ENCODE results near the gene JMJD4. TPM values are rescaled to one million over a fixed set of nuclear protein-coding genes. Genes with fewer than 3 reads are reported as not detected.

The JMJD4 gene, protein sequence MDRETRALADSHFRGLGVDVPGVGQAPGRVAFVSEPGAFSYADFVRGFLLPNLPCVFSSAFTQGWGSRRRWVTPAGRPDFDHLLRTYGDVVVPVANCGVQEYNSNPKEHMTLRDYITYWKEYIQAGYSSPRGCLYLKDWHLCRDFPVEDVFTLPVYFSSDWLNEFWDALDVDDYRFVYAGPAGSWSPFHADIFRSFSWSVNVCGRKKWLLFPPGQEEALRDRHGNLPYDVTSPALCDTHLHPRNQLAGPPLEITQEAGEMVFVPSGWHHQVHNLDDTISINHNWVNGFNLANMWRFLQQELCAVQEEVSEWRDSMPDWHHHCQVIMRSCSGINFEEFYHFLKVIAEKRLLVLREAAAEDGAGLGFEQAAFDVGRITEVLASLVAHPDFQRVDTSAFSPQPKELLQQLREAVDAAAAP
- polyA plus RNA-seq (ENCODE audit: insufficient read length): 16.0 TPM

- peak; percentile 82 for DNase-seq (ENCODE audit: low read depth)
Measured at GRCh38 chr1:227734856-227735538, at the start of gene JMJD4, which contains the start of gene SNAP47. JMJD4 (minus strand) TSS chr1:227735302; CDS start chr1:227735273, 29 bp downstream. SNAP47 (plus strand) TSS chr1:227735435; CDS start chr1:227747737, 12,302 bp downstream.

DNA sequence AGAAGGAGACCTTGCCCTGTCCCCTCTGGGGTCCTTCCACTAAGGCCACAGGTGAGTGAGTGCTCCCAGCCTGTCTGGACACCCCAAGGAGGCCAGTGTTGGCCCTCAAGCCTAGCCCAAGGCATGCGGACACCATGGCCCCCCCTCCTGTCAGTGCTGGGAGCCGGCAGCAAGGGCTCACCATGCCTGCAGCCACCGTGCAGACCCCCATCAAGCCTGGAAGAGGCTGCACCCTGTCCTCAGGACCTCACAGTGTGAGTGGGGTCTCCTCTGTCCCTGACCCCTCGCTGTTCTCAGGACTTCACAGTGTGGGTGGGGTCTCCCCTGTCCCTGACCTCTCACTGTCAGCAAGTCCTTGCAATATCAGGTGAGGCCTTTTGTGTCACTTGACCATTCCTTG, 47.1 kb upstream of the JMJD4 start:
- no peak for DNase-seq (ENCODE audit: low read depth)

- DNase-seq (ENCODE audit: low read depth): no peak
Measured at GRCh38 chr1:227781314-227781930, 46.3 kb upstream of the JMJD4 start.

- no peak for DNase-seq (ENCODE audit: low read depth)
Measured at GRCh38 chr1:227780101-227781044, 45.3 kb upstream of the JMJD4 start.

DNA sequence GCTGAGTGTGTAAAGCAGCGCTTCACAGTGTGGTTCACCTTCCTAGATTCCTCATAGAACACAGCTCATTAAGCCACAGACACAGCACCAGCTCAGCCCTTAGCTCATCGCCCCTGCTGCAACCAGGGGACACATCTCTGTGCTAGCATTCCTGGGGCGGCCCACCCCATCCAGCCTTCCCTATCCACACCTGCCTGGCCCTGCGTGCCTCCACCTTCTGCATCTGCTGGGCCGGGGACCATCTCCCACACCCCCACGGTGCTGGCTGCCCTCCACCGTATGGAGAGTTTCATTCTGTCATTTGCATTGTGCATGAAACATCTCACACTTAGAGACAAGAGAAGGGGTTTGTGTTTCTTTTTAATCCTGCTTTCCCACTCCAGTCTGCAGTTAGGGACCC, 44.6 kb upstream of the JMJD4 start:
- DNase-seq (ENCODE audit: low read depth): no peak

DNA sequence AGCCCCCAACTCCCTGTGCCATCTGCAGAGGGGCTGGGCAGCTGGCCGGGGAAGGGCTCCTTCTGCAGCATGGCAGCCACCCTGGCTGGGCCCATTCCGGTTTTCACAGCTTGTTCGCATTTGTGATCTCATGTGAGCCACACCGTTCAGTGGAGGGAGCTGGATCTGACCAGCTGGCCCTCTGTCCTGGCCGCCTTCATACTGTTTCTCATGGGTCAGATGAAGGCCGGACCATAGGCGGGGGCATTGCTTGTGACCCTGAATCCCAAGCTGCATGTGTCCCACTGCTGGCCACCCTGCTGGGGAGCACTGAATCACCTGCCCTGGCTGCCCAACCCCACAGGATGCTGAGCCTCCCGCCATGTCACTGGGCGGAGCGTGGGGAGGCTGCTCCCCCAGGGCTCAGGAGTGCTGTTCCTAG, 43.9 kb upstream of the JMJD4 start:
- DNase-seq (ENCODE audit: low read depth): no peak

DNA sequence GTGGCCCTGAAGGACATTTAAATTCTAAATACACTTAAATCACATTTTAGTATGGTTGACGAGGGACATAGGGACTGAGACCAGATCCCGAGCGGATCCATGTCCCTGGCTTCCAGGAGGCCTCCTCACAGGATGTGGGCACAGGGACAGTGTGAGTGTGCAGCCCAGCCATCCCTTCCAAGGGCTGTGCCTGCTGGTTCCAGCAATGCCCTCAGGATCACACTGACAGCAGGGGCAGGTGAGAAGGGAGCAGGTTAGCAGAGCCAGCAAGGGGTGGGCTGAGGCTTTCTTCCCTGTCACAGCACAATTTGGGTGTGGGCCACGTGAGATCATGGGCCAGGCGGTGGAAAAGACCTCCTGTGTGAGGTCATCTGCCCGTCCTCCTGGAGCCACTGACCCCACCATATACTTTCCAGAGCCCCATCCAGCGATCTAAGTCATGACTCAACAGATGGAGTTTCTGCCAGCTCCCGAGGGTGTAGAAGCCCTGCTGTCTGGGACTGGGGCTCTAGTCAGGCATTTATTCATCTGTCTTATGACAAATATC, 43.4 kb upstream of the JMJD4 start:
- DNase-seq (ENCODE audit: low read depth): no peak

- no peak for DNase-seq (ENCODE audit: low read depth)
Measured at GRCh38 chr1:227777646-227778045, 42.5 kb upstream of the JMJD4 start.

GRCh38 chr1:227777156-227777555, 42.1 kb upstream of the JMJD4 start:
- DNase-seq (ENCODE audit: low read depth): no peak

- DNase-seq (ENCODE audit: low read depth): no peak
Measured at GRCh38 chr1:227776331-227776771, 41.2 kb upstream of the JMJD4 start.

GRCh38 chr1:227775841-227776240, 40.7 kb upstream of the JMJD4 start:
- DNase-seq (ENCODE audit: low read depth): no peak

- DNase-seq (ENCODE audit: low read depth): no peak
Measured at GRCh38 chr1:227774821-227775661, 39.9 kb upstream of the JMJD4 start.

- DNase-seq (ENCODE audit: low read depth): no peak
Measured at GRCh38 chr1:227774051-227774731, 39.1 kb upstream of the JMJD4 start.

GRCh38 chr1:227773558-227773957, 38.5 kb upstream of the JMJD4 start:
- no peak for DNase-seq (ENCODE audit: low read depth)

GRCh38 chr1:227771771-227772170, 36.7 kb upstream of the JMJD4 start:
- no peak for DNase-seq (ENCODE audit: low read depth)

GRCh38 chr1:227771326-227771725, 36.2 kb upstream of the JMJD4 start:
- DNase-seq (ENCODE audit: low read depth): no peak

DNA sequence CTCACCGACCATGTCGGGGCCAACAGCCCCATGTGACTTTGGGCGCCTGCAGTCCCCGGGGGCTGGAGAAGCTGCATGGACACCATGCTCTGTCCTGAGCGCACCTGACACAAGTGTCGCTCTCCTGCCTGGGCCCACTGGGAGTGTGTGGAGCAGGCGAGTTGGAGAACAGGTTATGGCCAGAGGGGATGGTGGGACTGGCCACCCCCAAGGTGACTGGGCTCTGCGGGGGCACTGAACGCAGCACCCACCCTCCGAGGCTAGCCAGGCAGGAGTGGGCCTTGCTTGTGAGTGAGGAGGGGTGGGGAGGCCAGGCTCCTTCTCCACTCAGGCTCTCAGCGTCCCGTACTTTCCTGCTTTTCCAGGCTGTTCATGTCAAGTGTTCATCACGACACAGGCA, 35.7 kb upstream of the JMJD4 start:
- DNase-seq (ENCODE audit: low read depth): no peak

DNA sequence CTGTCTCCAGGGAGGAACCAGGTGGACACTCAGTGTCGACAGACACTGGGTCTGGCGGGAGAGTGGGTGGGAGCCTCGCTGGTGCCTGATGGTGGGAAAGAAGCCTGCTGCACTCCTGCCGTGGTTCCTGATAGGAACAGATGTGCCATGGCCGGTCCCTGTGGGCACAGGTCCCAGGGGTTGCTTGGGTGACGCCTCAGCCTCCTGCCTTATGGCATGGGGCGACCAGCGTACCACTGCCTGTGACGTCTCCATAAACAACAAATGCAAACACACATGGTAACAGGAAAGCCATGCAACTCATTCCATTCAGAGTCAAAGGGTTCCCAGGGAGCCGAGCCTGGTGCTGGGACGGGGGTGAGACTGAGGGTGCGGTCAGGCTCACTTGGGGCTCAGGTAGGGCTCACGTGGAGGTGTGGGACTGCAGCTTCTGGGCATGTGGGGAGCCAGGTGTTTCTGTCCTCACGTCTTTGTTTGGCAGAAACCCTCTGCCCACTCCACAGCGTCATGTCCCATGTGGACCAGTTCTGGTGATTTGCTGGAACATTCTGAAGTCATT, 34.9 kb upstream of the JMJD4 start:
- DNase-seq (ENCODE audit: low read depth): no peak
